ENCODE measurements around the gene CDH13. TPM values are rescaled to one million over a fixed set of nuclear protein-coding genes. Genes with fewer than 3 reads are reported as not detected.

Gene CDH13
- total and polyA plus RNA-seq, 2 of the 8 experiments (the other 6 are each of a cell fraction or from before 2014, with no cell fraction given): 2.3 to 2.4 TPM

DNA sequence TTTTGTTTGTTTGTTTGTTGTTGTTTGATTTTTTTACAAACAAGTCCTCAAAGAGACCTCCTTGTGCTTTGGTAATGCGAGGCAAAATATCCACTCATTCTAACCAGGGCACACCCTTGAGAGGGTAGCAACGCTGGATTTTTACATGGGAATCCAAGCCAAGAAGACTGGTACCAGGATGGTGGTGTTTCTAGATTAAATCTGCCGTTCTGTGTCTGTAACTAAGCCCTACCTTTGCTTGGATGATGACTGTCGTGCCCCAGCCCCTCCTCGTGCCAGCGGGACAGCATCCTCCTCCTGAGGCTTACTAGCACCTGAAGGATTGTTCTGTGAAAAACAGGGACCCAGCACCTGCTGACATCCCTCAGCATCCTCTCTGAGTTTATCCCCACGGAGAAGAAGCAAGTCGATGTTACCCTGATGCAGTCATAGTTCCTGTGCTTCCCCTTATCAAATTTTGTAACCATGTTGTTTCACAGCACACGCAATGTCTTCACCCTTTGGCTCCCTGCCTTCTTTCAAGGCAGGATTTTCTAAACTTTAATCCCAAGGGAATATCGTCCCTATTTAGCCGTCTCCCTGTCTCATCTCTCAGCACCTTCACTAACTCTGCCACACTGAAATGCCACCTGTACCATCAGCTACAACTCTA is 1175.9 kb downstream of the CDH13 start (continued):
- TF ChIP-seq, protein P1, sequence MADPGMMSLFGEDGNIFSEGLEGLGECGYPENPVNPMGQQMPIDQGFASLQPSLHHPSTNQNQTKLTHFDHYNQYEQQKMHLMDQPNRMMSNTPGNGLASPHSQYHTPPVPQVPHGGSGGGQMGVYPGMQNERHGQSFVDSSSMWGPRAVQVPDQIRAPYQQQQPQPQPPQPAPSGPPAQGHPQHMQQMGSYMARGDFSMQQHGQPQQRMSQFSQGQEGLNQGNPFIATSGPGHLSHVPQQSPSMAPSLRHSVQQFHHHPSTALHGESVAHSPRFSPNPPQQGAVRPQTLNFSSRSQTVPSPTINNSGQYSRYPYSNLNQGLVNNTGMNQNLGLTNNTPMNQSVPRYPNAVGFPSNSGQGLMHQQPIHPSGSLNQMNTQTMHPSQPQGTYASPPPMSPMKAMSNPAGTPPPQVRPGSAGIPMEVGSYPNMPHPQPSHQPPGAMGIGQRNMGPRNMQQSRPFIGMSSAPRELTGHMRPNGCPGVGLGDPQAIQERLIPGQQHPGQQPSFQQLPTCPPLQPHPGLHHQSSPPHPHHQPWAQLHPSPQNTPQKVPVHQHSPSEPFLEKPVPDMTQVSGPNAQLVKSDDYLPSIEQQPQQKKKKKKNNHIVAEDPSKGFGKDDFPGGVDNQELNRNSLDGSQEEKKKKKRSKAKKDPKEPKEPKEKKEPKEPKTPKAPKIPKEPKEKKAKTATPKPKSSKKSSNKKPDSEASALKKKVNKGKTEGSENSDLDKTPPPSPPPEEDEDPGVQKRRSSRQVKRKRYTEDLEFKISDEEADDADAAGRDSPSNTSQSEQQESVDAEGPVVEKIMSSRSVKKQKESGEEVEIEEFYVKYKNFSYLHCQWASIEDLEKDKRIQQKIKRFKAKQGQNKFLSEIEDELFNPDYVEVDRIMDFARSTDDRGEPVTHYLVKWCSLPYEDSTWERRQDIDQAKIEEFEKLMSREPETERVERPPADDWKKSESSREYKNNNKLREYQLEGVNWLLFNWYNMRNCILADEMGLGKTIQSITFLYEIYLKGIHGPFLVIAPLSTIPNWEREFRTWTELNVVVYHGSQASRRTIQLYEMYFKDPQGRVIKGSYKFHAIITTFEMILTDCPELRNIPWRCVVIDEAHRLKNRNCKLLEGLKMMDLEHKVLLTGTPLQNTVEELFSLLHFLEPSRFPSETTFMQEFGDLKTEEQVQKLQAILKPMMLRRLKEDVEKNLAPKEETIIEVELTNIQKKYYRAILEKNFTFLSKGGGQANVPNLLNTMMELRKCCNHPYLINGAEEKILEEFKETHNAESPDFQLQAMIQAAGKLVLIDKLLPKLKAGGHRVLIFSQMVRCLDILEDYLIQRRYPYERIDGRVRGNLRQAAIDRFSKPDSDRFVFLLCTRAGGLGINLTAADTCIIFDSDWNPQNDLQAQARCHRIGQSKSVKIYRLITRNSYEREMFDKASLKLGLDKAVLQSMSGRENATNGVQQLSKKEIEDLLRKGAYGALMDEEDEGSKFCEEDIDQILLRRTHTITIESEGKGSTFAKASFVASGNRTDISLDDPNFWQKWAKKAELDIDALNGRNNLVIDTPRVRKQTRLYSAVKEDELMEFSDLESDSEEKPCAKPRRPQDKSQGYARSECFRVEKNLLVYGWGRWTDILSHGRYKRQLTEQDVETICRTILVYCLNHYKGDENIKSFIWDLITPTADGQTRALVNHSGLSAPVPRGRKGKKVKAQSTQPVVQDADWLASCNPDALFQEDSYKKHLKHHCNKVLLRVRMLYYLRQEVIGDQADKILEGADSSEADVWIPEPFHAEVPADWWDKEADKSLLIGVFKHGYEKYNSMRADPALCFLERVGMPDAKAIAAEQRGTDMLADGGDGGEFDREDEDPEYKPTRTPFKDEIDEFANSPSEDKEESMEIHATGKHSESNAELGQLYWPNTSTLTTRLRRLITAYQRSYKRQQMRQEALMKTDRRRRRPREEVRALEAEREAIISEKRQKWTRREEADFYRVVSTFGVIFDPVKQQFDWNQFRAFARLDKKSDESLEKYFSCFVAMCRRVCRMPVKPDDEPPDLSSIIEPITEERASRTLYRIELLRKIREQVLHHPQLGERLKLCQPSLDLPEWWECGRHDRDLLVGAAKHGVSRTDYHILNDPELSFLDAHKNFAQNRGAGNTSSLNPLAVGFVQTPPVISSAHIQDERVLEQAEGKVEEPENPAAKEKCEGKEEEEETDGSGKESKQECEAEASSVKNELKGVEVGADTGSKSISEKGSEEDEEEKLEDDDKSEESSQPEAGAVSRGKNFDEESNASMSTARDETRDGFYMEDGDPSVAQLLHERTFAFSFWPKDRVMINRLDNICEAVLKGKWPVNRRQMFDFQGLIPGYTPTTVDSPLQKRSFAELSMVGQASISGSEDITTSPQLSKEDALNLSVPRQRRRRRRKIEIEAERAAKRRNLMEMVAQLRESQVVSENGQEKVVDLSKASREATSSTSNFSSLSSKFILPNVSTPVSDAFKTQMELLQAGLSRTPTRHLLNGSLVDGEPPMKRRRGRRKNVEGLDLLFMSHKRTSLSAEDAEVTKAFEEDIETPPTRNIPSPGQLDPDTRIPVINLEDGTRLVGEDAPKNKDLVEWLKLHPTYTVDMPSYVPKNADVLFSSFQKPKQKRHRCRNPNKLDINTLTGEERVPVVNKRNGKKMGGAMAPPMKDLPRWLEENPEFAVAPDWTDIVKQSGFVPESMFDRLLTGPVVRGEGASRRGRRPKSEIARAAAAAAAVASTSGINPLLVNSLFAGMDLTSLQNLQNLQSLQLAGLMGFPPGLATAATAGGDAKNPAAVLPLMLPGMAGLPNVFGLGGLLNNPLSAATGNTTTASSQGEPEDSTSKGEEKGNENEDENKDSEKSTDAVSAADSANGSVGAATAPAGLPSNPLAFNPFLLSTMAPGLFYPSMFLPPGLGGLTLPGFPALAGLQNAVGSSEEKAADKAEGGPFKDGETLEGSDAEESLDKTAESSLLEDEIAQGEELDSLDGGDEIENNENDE (IDR thresholded peaks at IDR 0.05; ENCODE audit: insufficient replicate concordance, low read length): no peak
- TF ChIP-seq, protein P2, sequence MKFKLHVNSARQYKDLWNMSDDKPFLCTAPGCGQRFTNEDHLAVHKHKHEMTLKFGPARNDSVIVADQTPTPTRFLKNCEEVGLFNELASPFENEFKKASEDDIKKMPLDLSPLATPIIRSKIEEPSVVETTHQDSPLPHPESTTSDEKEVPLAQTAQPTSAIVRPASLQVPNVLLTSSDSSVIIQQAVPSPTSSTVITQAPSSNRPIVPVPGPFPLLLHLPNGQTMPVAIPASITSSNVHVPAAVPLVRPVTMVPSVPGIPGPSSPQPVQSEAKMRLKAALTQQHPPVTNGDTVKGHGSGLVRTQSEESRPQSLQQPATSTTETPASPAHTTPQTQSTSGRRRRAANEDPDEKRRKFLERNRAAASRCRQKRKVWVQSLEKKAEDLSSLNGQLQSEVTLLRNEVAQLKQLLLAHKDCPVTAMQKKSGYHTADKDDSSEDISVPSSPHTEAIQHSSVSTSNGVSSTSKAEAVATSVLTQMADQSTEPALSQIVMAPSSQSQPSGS (IDR thresholded peaks at IDR 0.05; ENCODE audit: low read length): no peak
